Measurements from ENCODE around the gene FAM107B. TPM values are rescaled to one million over a fixed set of nuclear protein-coding genes. Genes with fewer than 3 reads are reported as not detected.

The FAM107B gene
- total and polyA plus RNA-seq, 2 of the 13 experiments (the other 11 are each of a cell fraction or from before 2014, with no cell fraction given) = 15.7 to 24.8 TPM

- no peak for TF ChIP-seq ZNF17 (CRISPR knock-in tag; IDR thresholded peaks at IDR 0.05)
- no peak for TF ChIP-seq ZFP82 (CRISPR knock-in tag; IDR thresholded peaks at IDR 0.05; ENCODE audit: borderline replicate concordance)
- 0 out of 4 replicates have a peak, but pooled peaks of 1 of the 2 experiments have one; percentile 38 for TF ChIP-seq HMGXB4 (CRISPR knock-in tag; IDR thresholded peaks at IDR 0.05; ENCODE audit: borderline replicate concordance in 1 of 2, low read depth in 1 of 2)
- TF ChIP-seq YY1 (IDR thresholded peaks at IDR 0.05; ENCODE audit: insufficient read depth, insufficient replicate concordance, low read depth, low read length) = no peak
Observed at GRCh38 chr10:14536241-14537213, 238.2 kb downstream of the FAM107B start (continued).

- DNase-seq (ENCODE audit: low spot score) = peak; percentile 83
- H3K4me1 ChIP-seq (ENCODE audit: insufficient read depth, low read length) = peaks cover 62% of the 10 kb centered on the region
- H3K27ac ChIP-seq (ENCODE audit: extremely low read length, insufficient read depth, low read length) = peak overlapping the region; percentile 24
- intact Hi-C loops (cut with micrococcal nuclease; ENCODE audit: unreplicated experiment) = loop anchor here (1.0 to 10.0 kb wide), 5 partner anchors 15 to 419 kb away; partner anchors contain the start of genes CDNF, DCLRE1C, HSPA14 and MEIG1
- H3K27me3 ChIP-seq (ENCODE audit: control insufficient read depth in 1 of 2, insufficient read depth in 2 of 2, low read length in 2 of 2) = no peaks in the 10 kb centered on the region
- peaks cover 29% of the 10 kb centered on the region for H4K20me1 ChIP-seq (ENCODE audit: insufficient read depth, low read length)
- ChIA-PET CTCF (ENCODE audit: low intra/inter-chr PET ratio, low total read pairs) (interaction anchor here (1.8 to 2.1 kb wide), 2 partner anchors 20 to 288 kb away, joined by 6 to 13 read pairs; no protein-coding TSS in a partner anchor), POLR2A (interaction anchor here (0.8 to 1.7 kb wide), 2 partner anchors 14 to 302 kb away, joined by 3 read pairs; partner anchors contain the start of genes CDNF, HSPA14 and MSANTD7)
- WGBS (ENCODE audit: low lambda C conversion rate) = 16% methylated on average over 7 of the region's 7 CpGs
- peak; percentile 52 for ATAC-seq
- peak overlapping the region; percentile 36; the same call in 1 of the 2 replicates for H3K9ac ChIP-seq (ENCODE audit: insufficient read depth, low read depth, low read length)
- H2AFZ ChIP-seq (ENCODE audit: low read length) = no peak overlapping the region
- H3K36me3 ChIP-seq (replicated peaks in 1 of 2; ENCODE audit: control insufficient read depth in 1 of 2, insufficient read depth in 2 of 2, low read length in 2 of 2) = peaks cover 2 to 4% of the 10 kb centered on the region in 2 experiments; a peak in 1 of 5 replicates
- in situ Hi-C loops (cut with HindIII; ENCODE audit: extremely low pct_ligation_motif_present, low pct_unique_long_range_greater_than_20kb) = no loop called here
- no peaks in the 10 kb centered on the region for H3K9me3 ChIP-seq (ENCODE audit: low read length)
- BruUV-seq (replicated peaks) = no TSS peak
- H3K4me3 ChIP-seq (replicated peaks in 1 of 3; ENCODE audit: insufficient read depth in 1 of 3, low read depth in 2 of 3, low read length in 3 of 3) = no peak overlapping the region
- FAIRE-seq = peak; percentile 69
- peaks cover 24% of the 10 kb centered on the region for H3K79me2 ChIP-seq (ENCODE audit: insufficient read depth, low read length)
- H3K4me2 ChIP-seq (ENCODE audit: low read depth, low read length) = peak overlapping the region; percentile 47
- TF ChIP-seq ASH2L (IDR thresholded peaks at IDR 0.05; ENCODE audit: insufficient read length, low read depth, low read length) = peak; percentile 17
- no peak for TF ChIP-seq LCORL (IDR thresholded peaks at IDR 0.05)
- peak; percentile 24; the same call in 1 of the 2 replicates for TF ChIP-seq LCORL (CRISPR knock-in tag; IDR thresholded peaks at IDR 0.05)
- TF ChIP-seq ZFY (CRISPR knock-in tag; IDR thresholded peaks at IDR 0.05) = no peak
- TF ChIP-seq ZNF543 (CRISPR knock-in tag; IDR thresholded peaks at IDR 0.05) = no peak
- peak; percentile 92 for TF ChIP-seq BCL6 (CRISPR knock-in tag; IDR thresholded peaks at IDR 0.05)
- 0 out of 2 replicates have a peak, but pooled peaks have one; percentile 17 for TF ChIP-seq FOXJ3 (CRISPR knock-in tag; IDR thresholded peaks at IDR 0.05; ENCODE audit: borderline replicate concordance)
- TF ChIP-seq SKI (IDR thresholded peaks at IDR 0.05; ENCODE audit: partially characterized antibody) = peak; percentile 47
- TF ChIP-seq PAXIP1 (CRISPR knock-in tag; conservative IDR thresholded peaks at IDR 0.05) = peak; percentile 39; the same call in 1 of the 2 replicates
Observed at GRCh38 chr10:14535457-14536130, 239.1 kb downstream of the FAM107B start.
